Neural cell (in vitro differentiated cells): ENCODE data around the gene MAGI2.

Experiments used
- CTCF ChIP-seq: fragments of 450-650 bp; IDR thresholded peaks from 2 replicates; pipeline ENCODE4 v1.5.1; 2014; ENCODE audit warnings: antibody characterized with exemption, mild to moderate bottlenecking, moderate library complexity; ENCODE audit not compliant: poor library complexity, severe bottlenecking
- POLR2AphosphoS5 ChIP-seq: IDR thresholded peaks from 2 replicates; pipeline ENCODE4 v1.6.1; 2012
- REST ChIP-seq: IDR thresholded peaks from 2 replicates; pipeline ENCODE4 v1.6.1; 2012; ENCODE audit warnings: borderline replicate concordance

- no peak for TF ChIP-seq CTCF
- no peak for TF ChIP-seq REST
- TF ChIP-seq POLR2AphosphoS5: no peak
Measured at GRCh38 chr7:78528964-78529363, 924.5 kb downstream of the MAGI2 start.
